ENCODE results near the gene AMACR. TPM values are rescaled to one million over a fixed set of nuclear protein-coding genes. Genes with fewer than 3 reads are reported as not detected.
A peak's percentile ranks its signal among the peaks of the same experiment; 100 is the strongest.

The AMACR gene
- total RNA-seq, 2 donors from 2014 or later: 7.3 to 8.4 TPM

- Histone ChIP-seq H3K9me3 (no peaks in the 10 kb centered on the region), H3K4me1 (ENCODE audit: control insufficient read depth in 1 of 2, low read depth in 2 of 2) (peaks cover 5 to 29% of the 10 kb centered on the region in 2 donors), H3K4me3 (peak overlapping the region; percentile 81), H3K27me3 (replicated peaks; ENCODE audit: insufficient read depth) (no peaks in the 10 kb centered on the region), H3K36me3 (no peaks in the 10 kb centered on the region), H3K27ac (peak overlapping the region; percentile 80 to 81)
- TF ChIP-seq CTCF (IDR thresholded peaks at IDR 0.05): no peak
- no peak for DNase-seq (ENCODE audit: low spot score)
- ATAC-seq (ENCODE audit: insufficient number of reproducible peaks, low FRiP score, low read depth): no peak
Observed at GRCh38 chr5:34008802-34009201, 952 bp upstream of the AMACR start.

- H3K36me3 ChIP-seq: peaks cover 3% of the 10 kb centered on the region
- H3K27me3 ChIP-seq (replicated peaks; ENCODE audit: insufficient read depth): no peaks in the 10 kb centered on the region
- H3K4me1 ChIP-seq (ENCODE audit: control insufficient read depth in 1 of 2, low read depth in 2 of 2): peaks cover 5 to 23% of the 10 kb centered on the region in 2 donors
- ATAC-seq (ENCODE audit: insufficient number of reproducible peaks, low FRiP score, low read depth) (no peak), DNase-seq (ENCODE audit: low spot score) (no peak)
- peak overlapping the region; percentile 80 to 81 for H3K27ac ChIP-seq
- H3K9me3 ChIP-seq: no peaks in the 10 kb centered on the region
- no peak for TF ChIP-seq CTCF (IDR thresholded peaks at IDR 0.05)
- peak overlapping the region; percentile 81 for H3K4me3 ChIP-seq
Observed at GRCh38 chr5:34007201-34007620, 639 bp downstream of the AMACR start.

GRCh38 chr5:34005681-34006080, 2.2 kb downstream of the AMACR start:
- no peak for DNase-seq (ENCODE audit: low spot score)

GRCh38 chr5:34005211-34005610, 2.6 kb downstream of the AMACR start:
- Histone ChIP-seq H3K36me3 (peaks cover 4% of the 10 kb centered on the region), H3K4me3 (no peak overlapping the region), H3K4me1 (ENCODE audit: control insufficient read depth in 1 of 2, low read depth in 2 of 2) (peaks cover 5 to 23% of the 10 kb centered on the region in 2 donors), H3K9me3 (no peaks in the 10 kb centered on the region), H3K27me3 (replicated peaks; ENCODE audit: insufficient read depth) (no peaks in the 10 kb centered on the region), H3K27ac (no peak overlapping the region)
- TF ChIP-seq CTCF (IDR thresholded peaks at IDR 0.05): no peak
- no peak for ATAC-seq (ENCODE audit: insufficient number of reproducible peaks, low FRiP score, low read depth)
- no peak for DNase-seq (ENCODE audit: low spot score)

More at GRCh38 chr5:34005681-34006080, 2.2 kb downstream of the AMACR start:
- H3K27me3 ChIP-seq (replicated peaks; ENCODE audit: insufficient read depth): no peaks in the 10 kb centered on the region
- H3K4me1 ChIP-seq (ENCODE audit: control insufficient read depth in 1 of 2, low read depth in 2 of 2): peaks cover 5 to 23% of the 10 kb centered on the region in 2 donors
- peaks cover 4% of the 10 kb centered on the region for H3K36me3 ChIP-seq
- H3K4me3 ChIP-seq: no peak overlapping the region
- TF ChIP-seq CTCF (IDR thresholded peaks at IDR 0.05): no peak
- ATAC-seq (ENCODE audit: insufficient number of reproducible peaks, low FRiP score, low read depth): no peak
- no peaks in the 10 kb centered on the region for H3K9me3 ChIP-seq
- H3K27ac ChIP-seq: no peak overlapping the region

- H3K4me3 ChIP-seq: no peak overlapping the region
- DNase-seq (ENCODE audit: low spot score): no peak
- no peak for ATAC-seq (ENCODE audit: insufficient number of reproducible peaks, low FRiP score, low read depth)
- H3K36me3 ChIP-seq: peaks cover 4% of the 10 kb centered on the region
- TF ChIP-seq CTCF (IDR thresholded peaks at IDR 0.05): no peak
- no peaks in the 10 kb centered on the region for H3K27me3 ChIP-seq (replicated peaks; ENCODE audit: insufficient read depth)
- no peak overlapping the region for H3K27ac ChIP-seq
- H3K9me3 ChIP-seq: no peaks in the 10 kb centered on the region
- H3K4me1 ChIP-seq (ENCODE audit: control insufficient read depth in 1 of 2, low read depth in 2 of 2): peaks cover 5 to 19% of the 10 kb centered on the region in 2 donors
Observed at GRCh38 chr5:34003941-34004340, 3.9 kb downstream of the AMACR start.
